ENCODE data around the gene ATP5PD.

GRCh38 chr17:75073618-75074047 is 26.9 kb upstream of the ATP5PD start:
- TF ChIP-seq CTCF (IDR thresholded peaks at IDR 0.05; ENCODE audit: low read depth, low read length, poor library complexity, severe bottlenecking) (no peak), EZH2phosphoT487 (IDR thresholded peaks at IDR 0.05; ENCODE audit: borderline replicate concordance, low read length) (no peak)

Measured in DOHH2 (cell line).